Fibroblast of the aortic adventitia (primary cell): Measurements from ENCODE around the gene CDH23. TPM values are rescaled to one million over a fixed set of nuclear protein-coding genes. Genes with fewer than 3 reads are reported as not detected.

Source experiments
- DNase-seq: peaks from one replicate; pipeline ENCODE4 v3.0.0-alpha.2; 2010; ENCODE audit warnings: low read depth
- H3K4me3 ChIP-seq: 2 replicates; pipeline ENCODE4 v1.5.1; 2011; ENCODE audit warnings: low read depth, mild to moderate bottlenecking, control low read depth, low read length, moderate library complexity
- total RNA-seq: library from RNA; depleted of rRNA; stranded (reverse); fragments of >200 nt; gene quantifications from 2 replicates; pipeline ENCODE4 v1.2.3, GENCODE V29; 2012; ENCODE audit warnings: low replicate concordance
- TF ChIP-seq, protein P1 (sequence below): IDR thresholded peaks from 2 replicates; pipeline ENCODE4 v1.5.1; 2011; ENCODE audit warnings: mild to moderate bottlenecking, low read length, control low read depth, inconsistent platforms; ENCODE audit not compliant: insufficient read depth

Gene CDH23
- total RNA-seq, 1 donor: 0.27 TPM

GRCh38 chr10:71461457-71461856 is 64.7 kb downstream of the CDH23 start:
- no peak overlapping the region for H3K4me3 ChIP-seq
- TF ChIP-seq, protein P1, sequence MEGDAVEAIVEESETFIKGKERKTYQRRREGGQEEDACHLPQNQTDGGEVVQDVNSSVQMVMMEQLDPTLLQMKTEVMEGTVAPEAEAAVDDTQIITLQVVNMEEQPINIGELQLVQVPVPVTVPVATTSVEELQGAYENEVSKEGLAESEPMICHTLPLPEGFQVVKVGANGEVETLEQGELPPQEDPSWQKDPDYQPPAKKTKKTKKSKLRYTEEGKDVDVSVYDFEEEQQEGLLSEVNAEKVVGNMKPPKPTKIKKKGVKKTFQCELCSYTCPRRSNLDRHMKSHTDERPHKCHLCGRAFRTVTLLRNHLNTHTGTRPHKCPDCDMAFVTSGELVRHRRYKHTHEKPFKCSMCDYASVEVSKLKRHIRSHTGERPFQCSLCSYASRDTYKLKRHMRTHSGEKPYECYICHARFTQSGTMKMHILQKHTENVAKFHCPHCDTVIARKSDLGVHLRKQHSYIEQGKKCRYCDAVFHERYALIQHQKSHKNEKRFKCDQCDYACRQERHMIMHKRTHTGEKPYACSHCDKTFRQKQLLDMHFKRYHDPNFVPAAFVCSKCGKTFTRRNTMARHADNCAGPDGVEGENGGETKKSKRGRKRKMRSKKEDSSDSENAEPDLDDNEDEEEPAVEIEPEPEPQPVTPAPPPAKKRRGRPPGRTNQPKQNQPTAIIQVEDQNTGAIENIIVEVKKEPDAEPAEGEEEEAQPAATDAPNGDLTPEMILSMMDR: no peak
- DNase-seq: no peak

- H3K4me3 ChIP-seq: no peak overlapping the region
- no peak for DNase-seq
- TF ChIP-seq, protein P1: no peak
These were observed 65.6 kb downstream of the CDH23 start for GRCh38 chr10:71462062-71462935.

GRCh38 chr10:71463111-71463510 is 66.4 kb downstream of the CDH23 start:
- no peak for DNase-seq
- TF ChIP-seq, protein P1: no peak
- H3K4me3 ChIP-seq: no peak overlapping the region

GRCh38 chr10:71465551-71466252 is 69.0 kb downstream of the CDH23 start:
- no peak overlapping the region for H3K4me3 ChIP-seq
- DNase-seq: no peak
- TF ChIP-seq, protein P1: no peak

- no peak overlapping the region for H3K4me3 ChIP-seq
- no peak for DNase-seq
- TF ChIP-seq, protein P1: no peak
These were observed 69.6 kb downstream of the CDH23 start for GRCh38 chr10:71466330-71466729.

GRCh38 chr10:71467161-71467560 is 70.4 kb downstream of the CDH23 start:
- TF ChIP-seq, protein P1: no peak
- no peak for DNase-seq
- no peak overlapping the region for H3K4me3 ChIP-seq
